Endothelial cell of umbilical vein (primary cell): ENCODE data around the gene KCNK13.

ENCODE experiments used
- JUN ChIP-seq: IDR thresholded peaks from 2 replicates; pipeline ENCODE4 v1.6.1; 2011; ENCODE audit warnings: borderline replicate concordance, low read depth; ENCODE audit not compliant: insufficient read length, insufficient read depth
- POLR2A ChIP-seq: IDR thresholded peaks from 2 replicates; pipeline ENCODE4 v1.6.1; 2012; ENCODE audit warnings: low read depth, mild to moderate bottlenecking, control low read depth, low read length
- POLR2AphosphoS5 ChIP-seq: IDR thresholded peaks from 2 replicates; pipeline ENCODE4 v1.6.1; 2012; ENCODE audit warnings: low read depth, mild to moderate bottlenecking, control low read depth, low read length, moderate library complexity; ENCODE audit not compliant: insufficient read depth
- TF ChIP-seq, protein P1 (sequence below), 2 donors: IDR thresholded peaks; 1 replicate in 1 of 2; 2 replicates in 1 of 2; pipeline ENCODE4 v1.5.1; 2011; ENCODE audit warnings: low read length in 2 of 2, mild to moderate bottlenecking in 2 of 2, moderate library complexity in 2 of 2, control low read depth in 1 of 2, inconsistent platforms in 1 of 2, low read depth in 1 of 2; ENCODE audit not compliant: insufficient read depth in 1 of 2; ENCODE audit errors: extremely low read depth in 1 of 2

- TF ChIP-seq, protein P1, sequence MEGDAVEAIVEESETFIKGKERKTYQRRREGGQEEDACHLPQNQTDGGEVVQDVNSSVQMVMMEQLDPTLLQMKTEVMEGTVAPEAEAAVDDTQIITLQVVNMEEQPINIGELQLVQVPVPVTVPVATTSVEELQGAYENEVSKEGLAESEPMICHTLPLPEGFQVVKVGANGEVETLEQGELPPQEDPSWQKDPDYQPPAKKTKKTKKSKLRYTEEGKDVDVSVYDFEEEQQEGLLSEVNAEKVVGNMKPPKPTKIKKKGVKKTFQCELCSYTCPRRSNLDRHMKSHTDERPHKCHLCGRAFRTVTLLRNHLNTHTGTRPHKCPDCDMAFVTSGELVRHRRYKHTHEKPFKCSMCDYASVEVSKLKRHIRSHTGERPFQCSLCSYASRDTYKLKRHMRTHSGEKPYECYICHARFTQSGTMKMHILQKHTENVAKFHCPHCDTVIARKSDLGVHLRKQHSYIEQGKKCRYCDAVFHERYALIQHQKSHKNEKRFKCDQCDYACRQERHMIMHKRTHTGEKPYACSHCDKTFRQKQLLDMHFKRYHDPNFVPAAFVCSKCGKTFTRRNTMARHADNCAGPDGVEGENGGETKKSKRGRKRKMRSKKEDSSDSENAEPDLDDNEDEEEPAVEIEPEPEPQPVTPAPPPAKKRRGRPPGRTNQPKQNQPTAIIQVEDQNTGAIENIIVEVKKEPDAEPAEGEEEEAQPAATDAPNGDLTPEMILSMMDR (IDR thresholded peaks at IDR 0.05; ENCODE audit: extremely low read depth in 1 of 2, insufficient read depth in 1 of 2, low read depth in 1 of 2, low read length in 2 of 2) = no peak
- TF ChIP-seq POLR2A (no peak), JUN (no peak), POLR2AphosphoS5 (no peak)
Measured at GRCh38 chr14:90153429-90153828, 91.6 kb downstream of the KCNK13 start.
